GM18858 (cell line): ENCODE data around the gene DLG1.
"Not testable (repeated sequence)": the region's sequence is repeated elsewhere in the genome, so short reads cannot be mapped to it uniquely, and the experiment has no call there.

ENCODE experiments used
- ATAC-seq: cut with Tn5 transposase; IDR thresholded peaks from one replicate; pipeline ENCODE4 v1.9.1; 2021; ENCODE audit not compliant: unreplicated experiment

The DLG1 gene

GRCh38 chr3:197122394-197122793 lies 176.0 kb downstream of the DLG1 start:
- ATAC-seq: no peak

- no peak for ATAC-seq
Observed at GRCh38 chr3:197117114-197117513, 181.3 kb downstream of the DLG1 start.

GRCh38 chr3:197114007-197114406 lies 184.4 kb downstream of the DLG1 start:
- ATAC-seq: no peak

GRCh38 chr3:197111685-197112084 lies 186.7 kb downstream of the DLG1 start:
- ATAC-seq: no peak

- no peak for ATAC-seq
Observed at GRCh38 chr3:197105786-197106185, 192.6 kb downstream of the DLG1 start.

GRCh38 chr3:197104738-197105137 lies 193.7 kb downstream of the DLG1 start:
- ATAC-seq: no peak

- no peak for ATAC-seq
Observed at GRCh38 chr3:197103766-197104165, 194.6 kb downstream of the DLG1 start.

- no peak for ATAC-seq
Observed at GRCh38 chr3:197093871-197094270, 204.5 kb downstream of the DLG1 start.

- ATAC-seq: no peak
Observed at GRCh38 chr3:197088370-197088769, 210.0 kb downstream of the DLG1 start.

GRCh38 chr3:197085137-197085536 lies 213.3 kb downstream of the DLG1 start:
- ATAC-seq: no peak

GRCh38 chr3:197083486-197083885 lies 214.9 kb downstream of the DLG1 start:
- no peak for ATAC-seq

GRCh38 chr3:197082871-197083270 lies 215.5 kb downstream of the DLG1 start:
- no peak for ATAC-seq

GRCh38 chr3:197080344-197080743 lies 218.1 kb downstream of the DLG1 start:
- ATAC-seq: no peak

- ATAC-seq: no peak
Observed at GRCh38 chr3:197076415-197076814, 222.0 kb downstream of the DLG1 start.

GRCh38 chr3:197068077-197068476 lies 230.3 kb downstream of the DLG1 start:
- ATAC-seq: no peak

- ATAC-seq: no peak
Observed at GRCh38 chr3:197064771-197065170, 233.6 kb downstream of the DLG1 start.

GRCh38 chr3:197062446-197062845 lies 236.0 kb downstream of the DLG1 start:
- no peak for ATAC-seq

GRCh38 chr3:197051637-197052036 lies 246.8 kb downstream of the DLG1 start:
- ATAC-seq: not testable (repeated sequence)

- peak; percentile 54 for ATAC-seq
Observed at GRCh38 chr3:197050511-197050910, 247.9 kb downstream of the DLG1 start.

- ATAC-seq: no peak
Observed at GRCh38 chr3:197042539-197042938, 255.9 kb downstream of the DLG1 start.

GRCh38 chr3:197041875-197042488 lies 256.4 kb downstream of the DLG1 start:
- ATAC-seq: no peak

GRCh38 chr3:197040658-197041057 lies 257.8 kb downstream of the DLG1 start:
- ATAC-seq: no peak

- ATAC-seq: no peak
Observed at GRCh38 chr3:197038679-197039462, 259.5 kb downstream of the DLG1 start.
